Activated T-helper 1 cell treated with Interleukin-2 at 50 U/mL for 16 hours (primary cell): ENCODE data around the gene LAMTOR5.
"Not testable (repeated sequence)": the region's sequence is repeated elsewhere in the genome, so short reads cannot be mapped to it uniquely, and the experiment has no call there.

ENCODE experiments used
- DNase-seq: peaks from one replicate; pipeline ENCODE4 v3.0.0-alpha.2; 2020; ENCODE audit warnings: low read depth

The LAMTOR5 gene

GRCh38 chr1:110426854-110427253, 19.4 kb upstream of the LAMTOR5 start:
- no peak for DNase-seq

DNA sequence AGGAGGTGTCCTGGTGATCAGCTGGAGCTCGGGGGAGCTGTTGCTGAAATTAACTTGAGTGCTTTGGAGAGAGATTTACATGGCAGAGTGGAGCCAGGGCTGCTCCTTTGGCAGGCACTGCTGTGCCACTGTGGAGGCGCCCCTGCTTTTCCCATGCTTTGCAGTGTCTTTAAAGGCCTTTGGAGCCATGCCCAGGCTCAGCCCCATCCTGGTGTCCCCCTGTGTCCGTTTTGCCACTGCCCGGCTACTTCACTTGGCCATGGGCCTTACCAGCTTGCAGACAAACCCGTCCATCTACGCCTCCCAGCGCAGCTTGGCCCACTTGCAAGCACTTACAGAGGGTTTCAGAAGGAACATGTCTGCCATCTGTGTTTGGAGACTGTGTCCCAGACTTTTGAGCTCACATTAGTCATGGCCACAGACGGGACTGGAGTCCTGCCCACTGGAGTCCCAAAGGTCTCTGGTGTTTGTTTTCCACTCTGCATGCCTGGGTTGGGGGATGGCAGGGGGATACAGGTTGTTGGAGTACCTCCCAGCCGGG, 18.2 kb upstream of the LAMTOR5 start:
- DNase-seq = no peak

DNA sequence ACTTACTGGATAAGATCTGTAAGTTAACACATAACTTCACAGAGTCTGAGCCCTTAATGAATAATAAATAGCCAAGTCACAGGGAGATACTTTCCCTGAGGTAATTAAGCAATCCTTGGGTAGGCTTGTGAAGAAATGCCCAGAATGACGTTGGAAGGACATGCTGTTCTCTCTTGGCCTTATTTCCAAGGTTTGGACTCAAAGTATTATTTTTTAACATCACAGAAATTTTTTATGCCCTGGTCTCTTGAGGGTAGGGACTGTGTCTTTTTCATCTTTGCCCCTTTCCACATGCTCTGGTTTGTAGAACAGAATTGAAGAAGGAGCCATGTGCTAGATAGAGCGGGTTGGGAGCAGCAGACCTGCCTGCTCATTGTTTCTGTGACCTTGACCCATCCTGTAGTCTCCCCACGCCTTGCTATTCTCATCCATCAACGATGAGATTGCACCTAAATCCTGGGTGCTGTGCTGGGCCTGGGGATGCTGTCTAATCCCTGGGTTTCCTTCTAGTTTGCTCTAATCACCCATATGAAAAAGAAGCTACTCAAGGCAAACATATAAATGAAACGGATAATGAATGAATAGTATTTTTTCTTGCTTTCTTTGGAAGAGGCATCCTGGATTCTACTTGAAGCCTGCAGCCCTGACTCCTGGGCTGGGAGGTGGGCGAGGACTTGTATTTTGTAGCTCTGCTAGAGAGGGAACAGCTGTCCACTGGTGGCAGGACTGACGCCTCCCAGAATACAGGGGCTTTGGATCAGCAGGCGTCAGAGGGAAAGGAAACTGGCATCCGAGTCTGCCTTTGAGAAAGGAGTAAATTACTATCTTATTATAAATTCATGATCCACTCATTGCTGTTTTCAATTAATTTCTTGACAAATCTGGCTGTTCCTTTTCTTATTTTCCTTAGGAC, 17.5 kb upstream of the LAMTOR5 start:
- no peak for DNase-seq

GRCh38 chr1:110420874-110421793, 13.6 kb upstream of the LAMTOR5 start:
- DNase-seq = no peak

GRCh38 chr1:110420023-110420662, 12.6 kb upstream of the LAMTOR5 start:
- DNase-seq = no peak

- DNase-seq = no peak
Measured at GRCh38 chr1:110418729-110419128, 11.2 kb upstream of the LAMTOR5 start.

- DNase-seq = not testable (repeated sequence)
Measured at GRCh38 chr1:110413045-110413444, 5.6 kb upstream of the LAMTOR5 start.

DNA sequence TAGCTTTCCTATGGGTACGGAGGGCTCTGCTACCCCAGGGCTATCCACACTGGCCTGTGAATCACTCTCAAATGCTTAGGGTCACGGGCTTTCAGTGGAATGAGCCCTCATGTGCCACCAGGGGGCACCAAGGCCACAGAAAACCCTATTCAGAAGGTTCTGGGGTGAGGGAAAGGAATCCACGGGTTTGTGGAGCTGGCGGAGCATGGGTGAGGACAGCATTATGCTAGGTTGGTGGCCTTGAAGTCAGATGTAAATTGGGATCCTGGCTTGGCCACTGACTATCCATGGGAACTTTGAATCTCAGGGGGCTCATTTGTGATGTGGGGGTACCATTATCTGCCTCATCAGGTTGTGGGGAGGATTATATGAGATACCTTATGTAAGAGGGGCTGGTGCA, 5.1 kb upstream of the LAMTOR5 start:
- DNase-seq = peak; percentile 34

- no peak for DNase-seq
Measured at GRCh38 chr1:110411173-110411735, 3.8 kb upstream of the LAMTOR5 start.

DNA sequence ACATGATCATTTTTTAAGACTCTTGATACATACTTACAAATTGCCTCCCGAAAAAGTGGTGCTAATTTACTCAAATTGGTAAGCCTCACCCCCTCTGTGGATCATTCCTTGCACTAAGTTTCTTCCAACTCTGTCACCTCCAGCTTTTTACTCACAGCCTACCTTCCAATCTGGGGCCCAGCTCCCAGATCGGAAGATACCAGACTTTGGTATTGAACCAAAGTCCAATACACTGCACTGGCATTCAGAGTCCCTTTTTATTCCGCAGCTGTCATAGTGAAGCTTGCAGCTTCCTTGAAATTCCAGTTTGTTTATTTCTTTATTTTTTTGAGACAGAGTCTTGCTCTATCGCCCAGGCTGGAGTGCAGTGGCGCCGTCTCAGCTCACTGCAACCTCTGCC, 1.8 kb upstream of the LAMTOR5 start:
- DNase-seq = no peak

- DNase-seq = no peak
Measured at GRCh38 chr1:110408488-110408887, 994 bp upstream of the LAMTOR5 start.

DNA sequence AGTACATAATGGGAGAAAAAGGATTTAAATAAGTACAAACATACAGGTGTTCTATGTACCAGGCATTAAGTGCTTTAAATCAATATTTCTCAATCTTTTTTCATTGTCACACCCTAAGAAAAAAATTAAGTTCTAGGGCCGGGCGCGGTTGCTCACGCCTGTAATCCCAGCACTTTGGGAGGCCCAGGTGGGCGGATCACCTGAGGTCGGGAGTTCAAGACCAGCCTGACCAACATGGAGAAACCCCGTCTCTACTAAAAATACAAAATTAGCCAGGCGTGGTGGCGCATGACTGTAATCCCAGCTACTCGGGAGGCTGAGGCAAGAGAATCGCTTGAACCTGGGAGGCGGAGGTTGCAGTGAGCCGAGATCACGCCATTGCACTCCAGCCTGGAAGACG, 1.1 kb downstream of the LAMTOR5 start:
- not testable (repeated sequence) for DNase-seq

- DNase-seq = no peak
Measured at GRCh38 chr1:110404401-110404800, 3.1 kb downstream of the LAMTOR5 start.

DNA sequence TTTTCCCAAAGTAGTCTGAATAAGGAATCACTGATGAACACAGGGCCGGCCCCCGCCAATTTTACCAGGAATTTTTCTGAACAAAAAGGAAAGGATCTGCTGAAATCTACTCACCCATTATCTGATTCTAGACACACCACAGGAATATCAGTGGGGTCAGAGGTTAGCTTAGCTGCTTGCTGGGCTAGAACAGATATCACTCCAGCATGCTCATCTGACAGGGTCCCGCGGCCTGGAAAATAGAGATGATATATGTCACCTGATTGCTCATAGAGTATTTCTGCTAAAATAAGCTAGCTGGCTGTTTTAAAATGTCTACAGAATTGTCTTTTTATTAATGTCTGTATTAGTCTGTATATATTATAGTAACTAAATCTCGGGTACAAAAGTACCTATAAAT, 3.7 kb downstream of the LAMTOR5 start:
- no peak for DNase-seq

DNA sequence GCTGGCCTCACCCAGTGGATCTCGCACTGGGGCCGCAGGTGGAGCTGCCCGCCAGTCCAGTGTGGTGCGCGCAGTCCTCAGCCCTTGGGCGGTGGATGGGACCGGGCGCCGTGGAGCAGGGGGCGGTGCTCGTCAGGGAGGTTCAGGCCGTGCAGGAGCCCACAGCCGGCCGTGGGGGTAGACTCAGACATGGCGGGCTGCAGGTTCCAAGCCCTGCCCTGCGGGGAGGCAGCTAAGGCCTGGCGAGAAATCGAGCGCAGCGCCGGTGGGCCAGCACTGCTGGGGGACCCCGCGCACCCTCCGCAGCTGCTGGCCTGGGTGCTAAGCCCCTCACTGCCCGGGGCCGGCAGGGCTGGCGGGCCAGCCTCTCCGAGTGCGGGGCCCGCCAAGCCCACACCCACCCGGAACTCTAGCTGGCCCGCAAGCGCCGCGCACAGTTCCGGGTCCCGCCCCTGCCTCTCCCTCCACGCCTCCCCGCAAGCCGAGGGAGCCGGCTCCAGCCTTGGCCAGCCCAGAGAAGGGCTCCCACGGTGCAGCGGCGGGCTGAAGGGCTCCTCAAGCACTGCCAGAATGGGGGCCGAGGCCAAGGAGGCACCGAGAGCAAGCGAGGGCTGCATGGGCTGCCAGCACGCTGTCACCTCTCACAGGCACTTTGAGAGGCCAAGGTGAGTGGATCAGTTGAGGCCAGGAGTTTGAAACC, 11.1 kb downstream of the LAMTOR5 start:
- not testable (repeated sequence) for DNase-seq

GRCh38 chr1:110394493-110394820, 13.0 kb downstream of the LAMTOR5 start:
- no peak for DNase-seq

DNA sequence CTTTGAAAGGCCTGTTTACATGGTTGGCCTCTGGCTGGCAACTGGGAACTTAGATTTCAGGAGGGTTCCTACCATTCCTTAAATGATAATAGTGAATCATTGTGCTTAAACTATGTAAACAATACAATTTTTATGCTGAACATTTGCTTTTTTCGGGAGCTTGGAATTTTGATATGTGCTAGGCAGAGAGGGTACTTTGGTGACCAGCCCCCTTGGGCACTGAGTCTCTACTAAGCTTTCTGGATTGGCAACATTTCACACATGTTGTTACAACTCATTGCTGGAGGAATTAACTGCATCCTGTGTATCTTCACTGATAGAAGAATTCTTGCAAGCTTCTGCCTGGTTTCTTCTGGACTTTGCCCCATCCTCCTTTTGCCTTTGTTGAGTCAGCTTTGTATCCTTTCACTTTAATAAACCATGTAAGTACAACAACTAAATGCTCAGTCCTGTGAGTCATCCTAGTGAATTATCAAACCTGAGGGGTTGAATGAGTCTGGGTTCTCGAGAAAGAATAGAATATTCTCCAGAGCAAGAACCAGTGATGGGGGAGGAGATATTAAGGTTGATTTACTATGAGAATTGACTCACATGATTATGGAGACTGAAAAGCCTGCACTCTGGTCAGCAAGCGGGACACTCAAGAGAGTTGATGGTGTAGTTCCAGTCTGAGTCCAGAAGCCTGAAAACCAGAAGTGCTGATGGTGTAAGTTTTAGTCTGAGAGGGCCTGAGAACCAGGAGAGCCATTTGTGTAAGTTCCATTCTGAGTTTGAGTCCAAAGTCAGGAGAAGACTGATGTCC, 13.6 kb downstream of the LAMTOR5 start:
- DNase-seq = no peak

GRCh38 chr1:110393286-110393685, 14.2 kb downstream of the LAMTOR5 start:
- DNase-seq = no peak

DNA sequence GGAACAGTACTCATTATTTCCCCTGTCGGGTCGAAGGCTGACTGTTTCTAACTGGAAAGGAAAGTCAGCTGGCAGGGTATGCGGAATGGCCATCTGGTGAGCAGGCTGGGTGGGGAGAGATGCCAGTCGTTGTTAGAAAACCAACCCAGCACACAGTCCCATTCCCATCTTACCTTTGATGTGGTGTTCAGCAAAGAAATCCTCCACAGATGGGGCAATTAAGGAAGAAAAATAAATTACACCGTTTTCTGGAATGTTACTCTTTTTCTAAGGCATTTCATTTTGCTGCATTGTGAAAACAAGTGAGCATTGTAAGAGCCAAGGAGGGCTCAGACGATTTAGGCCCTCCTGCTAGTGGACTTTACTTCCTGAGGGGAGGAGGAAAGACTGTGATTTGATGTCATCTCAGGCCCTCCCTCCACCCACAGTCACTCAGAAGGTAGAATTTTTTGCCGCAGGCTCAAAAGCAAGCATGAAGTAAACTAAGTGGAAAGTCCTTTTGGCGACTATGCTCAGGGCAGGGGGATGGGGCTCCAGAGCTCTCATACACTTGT, 16.7 kb downstream of the LAMTOR5 start, which contains the start of gene SLC16A4:
TSS of gene SLC16A4 (minus strand) at position 335 of the 554 bp plus-strand sequence. CDS start 1,703 bp downstream, outside the sequence.
- no peak for DNase-seq

DNA sequence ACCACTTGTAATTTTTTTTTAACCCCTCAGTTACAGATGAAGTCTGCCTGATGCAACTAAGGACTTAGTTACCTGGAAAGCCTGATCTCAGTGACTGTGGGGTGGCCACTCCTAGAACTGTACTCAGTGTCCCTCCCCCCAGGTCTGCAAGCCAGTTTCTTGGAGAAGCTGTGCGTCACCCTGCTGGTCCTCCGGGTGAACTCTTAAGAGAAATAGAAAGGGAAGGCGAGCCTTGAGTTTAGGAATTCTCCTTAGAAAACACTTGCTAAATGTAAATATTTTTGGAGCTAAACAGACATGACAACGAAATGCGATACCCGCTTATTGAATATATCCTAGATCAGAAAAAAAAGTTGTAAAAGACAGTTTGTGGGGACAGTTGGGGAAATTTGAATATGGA, 17.4 kb downstream of the LAMTOR5 start:
- DNase-seq = no peak
